HG02610 (cell line): ENCODE measurements around the gene PCDHA2.
"Not testable (repeated sequence)": the region's sequence is repeated elsewhere in the genome, so short reads cannot be mapped to it uniquely, and the experiment has no call there.

Experiments used
- ATAC-seq: cut with Tn5 transposase; IDR thresholded peaks from one replicate; pipeline ENCODE4 v1.9.1; 2021; ENCODE audit warnings: mild to moderate bottlenecking, moderate library complexity; ENCODE audit not compliant: unreplicated experiment

Gene PCDHA2

DNA sequence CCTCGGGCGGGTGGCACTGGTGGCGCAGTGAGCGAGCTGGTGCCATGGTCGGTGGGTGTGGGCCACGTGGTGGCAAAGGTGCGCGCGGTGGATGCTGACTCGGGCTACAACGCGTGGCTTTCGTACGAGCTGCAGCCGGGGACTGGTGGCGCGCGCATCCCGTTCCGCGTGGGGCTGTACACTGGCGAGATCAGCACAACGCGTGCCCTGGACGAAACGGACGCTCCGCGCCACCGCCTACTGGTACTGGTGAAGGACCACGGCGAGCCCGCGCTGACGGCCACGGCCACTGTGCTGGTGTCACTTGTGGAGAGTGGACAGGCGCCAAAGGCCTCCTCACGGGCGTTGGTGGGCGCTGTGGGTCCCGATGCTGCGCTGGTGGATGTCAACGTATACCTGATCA is 14.2 kb downstream of the PCDHA2 start:
- ATAC-seq: no peak

GRCh38 chr5:140821375-140822280 is 27.0 kb downstream of the PCDHA2 start, which contains the start of gene PCDHA5:
Gene PCDHA5, plus strand, starts transcription at chr5:140821613.
- ATAC-seq: no peak

GRCh38 chr5:140822281-140822629 is 27.6 kb downstream of the PCDHA2 start:
- ATAC-seq: no peak

DNA sequence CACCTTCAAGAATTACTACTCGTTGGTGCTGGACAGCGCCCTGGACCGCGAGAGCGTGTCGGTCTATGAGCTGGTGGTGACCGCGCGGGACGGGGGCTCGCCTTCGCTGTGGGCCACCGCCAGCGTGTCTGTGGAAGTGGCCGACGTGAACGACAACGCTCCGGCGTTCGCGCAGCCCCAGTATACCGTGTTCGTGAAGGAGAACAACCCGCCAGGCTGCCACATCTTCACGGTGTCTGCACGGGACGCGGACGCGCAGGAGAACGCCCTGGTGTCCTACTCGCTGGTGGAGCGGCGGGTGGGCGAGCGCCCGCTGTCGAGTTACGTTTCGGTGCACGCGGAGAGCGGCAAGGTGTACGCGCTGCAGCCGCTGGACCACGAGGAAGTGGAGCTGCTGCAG is 28.3 kb downstream of the PCDHA2 start:
- ATAC-seq: not testable (repeated sequence)

- no peak for ATAC-seq
These were observed 28.8 kb downstream of the PCDHA2 start for GRCh38 chr5:140823475-140823874.

DNA sequence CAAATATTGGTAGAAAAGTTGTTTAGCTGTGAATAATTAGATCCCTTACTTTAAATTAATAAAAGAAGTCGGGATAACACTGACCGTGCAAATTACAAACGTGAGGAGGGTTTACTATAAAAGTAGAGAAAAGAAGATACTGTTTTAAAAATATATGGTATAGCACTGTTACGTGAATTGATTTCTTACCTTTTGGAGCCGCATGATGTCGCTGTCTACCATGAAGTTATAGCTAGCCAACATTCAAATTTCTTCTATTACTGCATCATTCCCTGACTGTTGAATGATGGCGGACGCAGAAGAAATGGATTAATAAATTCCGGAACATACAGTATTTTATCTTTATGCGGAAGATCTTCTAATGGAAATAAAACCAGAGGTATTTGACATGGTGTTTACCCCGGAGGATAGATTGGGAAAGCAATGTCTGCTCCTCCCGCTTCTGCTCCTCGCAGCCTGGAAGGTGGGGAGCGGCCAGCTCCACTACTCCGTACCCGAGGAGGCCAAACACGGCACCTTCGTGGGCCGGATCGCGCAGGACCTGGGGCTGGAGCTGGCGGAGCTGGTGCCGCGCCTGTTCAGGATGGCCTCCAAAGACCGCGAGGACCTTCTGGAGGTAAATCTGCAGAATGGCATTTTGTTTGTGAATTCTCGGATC is 33.2 kb downstream of the PCDHA2 start, which contains the start of gene PCDHA6:
PCDHA6 (plus strand) TSS at position 257 of the 658 bp plus-strand sequence; CDS start at position 389, 132 bp downstream.
- ATAC-seq: no peak

DNA sequence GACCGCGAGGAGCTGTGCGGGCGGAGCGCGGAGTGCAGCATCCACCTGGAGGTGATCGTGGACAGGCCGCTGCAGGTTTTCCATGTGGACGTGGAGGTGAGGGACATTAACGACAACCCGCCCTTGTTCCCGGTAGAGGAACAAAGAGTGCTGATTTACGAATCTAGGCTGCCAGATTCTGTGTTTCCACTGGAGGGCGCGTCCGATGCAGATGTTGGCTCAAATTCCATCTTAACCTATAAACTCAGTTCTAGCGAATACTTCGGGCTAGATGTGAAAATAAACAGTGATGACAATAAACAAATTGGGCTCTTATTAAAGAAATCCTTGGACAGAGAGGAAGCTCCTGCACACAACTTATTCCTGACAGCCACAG is 33.7 kb downstream of the PCDHA2 start:
- ATAC-seq: no peak

GRCh38 chr5:140829511-140830501 is 35.2 kb downstream of the PCDHA2 start:
- ATAC-seq: not testable (repeated sequence)

- no peak for ATAC-seq
These were observed 39.3 kb downstream of the PCDHA2 start, which contains the start of gene PCDHA7 for GRCh38 chr5:140833993-140834392. Gene PCDHA7, plus strand, starts transcription at chr5:140834269. Its CDS starts 115 bp downstream, at chr5:140834384.

DNA sequence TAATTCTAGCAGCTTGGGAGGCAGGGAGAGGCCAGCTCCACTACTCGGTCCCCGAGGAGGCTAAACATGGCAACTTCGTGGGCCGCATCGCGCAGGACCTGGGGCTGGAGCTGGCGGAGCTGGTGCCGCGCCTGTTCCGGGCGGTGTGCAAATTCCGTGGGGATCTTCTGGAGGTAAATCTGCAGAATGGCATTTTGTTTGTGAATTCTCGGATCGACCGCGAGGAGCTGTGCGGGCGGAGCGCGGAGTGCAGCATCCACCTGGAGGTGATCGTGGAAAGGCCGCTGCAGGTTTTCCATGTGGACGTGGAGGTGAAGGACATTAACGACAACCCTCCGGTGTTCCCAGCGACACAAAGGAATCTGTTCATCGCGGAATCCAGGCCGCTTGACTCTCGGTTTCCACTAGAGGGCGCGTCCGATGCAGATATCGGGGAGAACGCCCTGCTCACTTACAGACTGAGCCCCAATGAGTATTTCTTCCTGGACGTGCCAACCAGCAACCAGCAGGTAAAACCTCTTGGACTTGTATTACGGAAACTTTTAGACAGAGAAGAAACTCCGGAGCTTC is 39.9 kb downstream of the PCDHA2 start:
- ATAC-seq: not testable (repeated sequence)

- ATAC-seq: no peak
These were observed 41.2 kb downstream of the PCDHA2 start for GRCh38 chr5:140835622-140836510.

DNA sequence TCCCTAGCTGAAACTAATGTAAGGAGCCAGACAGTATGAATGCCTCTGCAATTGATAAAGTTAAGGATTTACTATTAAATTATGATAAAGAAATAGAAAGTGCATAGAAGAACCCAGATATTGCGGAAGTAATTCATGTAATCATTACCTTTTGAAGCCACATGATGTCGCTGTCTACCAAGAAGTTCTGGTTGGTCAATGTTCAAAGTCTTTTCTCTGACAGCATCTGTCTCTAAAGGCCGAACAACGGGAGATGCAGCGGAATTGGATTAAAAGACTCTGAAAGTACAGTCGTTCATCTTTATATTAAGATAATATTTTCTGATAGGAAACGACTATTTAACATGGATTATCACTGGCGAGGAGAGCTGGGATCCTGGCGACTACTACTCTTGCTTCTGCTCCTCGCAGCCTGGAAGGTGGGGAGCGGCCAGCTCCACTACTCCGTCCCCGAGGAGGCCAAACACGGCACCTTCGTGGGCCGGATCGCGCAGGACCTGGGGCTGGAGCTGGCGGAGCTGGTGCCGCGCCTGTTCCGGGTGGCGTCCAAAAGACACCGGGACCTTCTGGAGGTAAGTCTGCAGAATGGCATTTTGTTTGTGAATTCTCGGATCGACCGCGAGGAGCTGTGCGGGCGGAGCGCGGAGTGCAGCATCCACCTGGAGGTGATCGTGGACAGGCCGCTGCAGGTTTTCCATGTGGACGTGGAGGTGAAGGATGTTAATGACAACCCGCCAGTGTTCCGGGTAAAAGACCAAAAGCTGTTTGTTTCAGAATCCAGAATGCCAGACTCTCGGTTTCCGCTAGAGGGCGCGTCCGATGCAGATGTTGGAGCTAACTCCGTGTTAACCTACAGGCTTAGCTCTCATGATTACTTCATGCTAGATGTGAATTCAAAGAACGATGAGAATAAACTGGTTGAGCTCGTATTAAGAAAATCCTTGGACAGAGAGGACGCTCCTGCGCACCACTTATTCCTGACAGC is 46.6 kb downstream of the PCDHA2 start, which contains the start of gene PCDHA8:
PCDHA8 (plus strand) TSS at position 210 of the 985 bp plus-strand sequence; CDS start at position 345, 135 bp downstream.
- ATAC-seq: no peak

GRCh38 chr5:140842798-140843733 is 48.4 kb downstream of the PCDHA2 start:
- no peak for ATAC-seq
